Measurements from ENCODE around the gene PACRG.

The PACRG gene

DNA sequence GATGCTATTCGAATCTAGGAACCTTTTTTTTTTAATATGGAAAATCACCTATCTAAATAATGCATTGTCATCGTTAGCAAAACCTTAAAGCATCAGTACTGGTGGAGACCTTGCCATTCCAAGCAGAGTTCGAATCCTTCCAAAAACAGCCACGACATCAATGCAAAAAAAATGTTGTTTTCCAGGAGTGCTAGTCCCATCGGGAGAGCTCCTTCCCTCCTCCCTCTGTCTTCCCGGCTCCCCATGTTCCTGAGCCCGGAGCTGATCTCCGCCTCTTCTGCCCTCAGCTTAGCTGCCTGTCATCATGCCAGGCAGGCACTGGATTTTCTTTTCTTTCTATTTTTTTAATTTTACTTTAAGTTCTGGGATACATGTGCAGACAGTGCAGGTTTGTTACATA, 533.1 kb downstream of the PACRG start:
- DNase-seq (ENCODE audit: low read depth): no peak
- no peak for TF ChIP-seq CTCF (IDR thresholded peaks at IDR 0.05; ENCODE audit: insufficient read depth, low read depth, low read length, missing control alignments)
- H3K4me3 ChIP-seq (ENCODE audit: low read length): no peak overlapping the region

DNA sequence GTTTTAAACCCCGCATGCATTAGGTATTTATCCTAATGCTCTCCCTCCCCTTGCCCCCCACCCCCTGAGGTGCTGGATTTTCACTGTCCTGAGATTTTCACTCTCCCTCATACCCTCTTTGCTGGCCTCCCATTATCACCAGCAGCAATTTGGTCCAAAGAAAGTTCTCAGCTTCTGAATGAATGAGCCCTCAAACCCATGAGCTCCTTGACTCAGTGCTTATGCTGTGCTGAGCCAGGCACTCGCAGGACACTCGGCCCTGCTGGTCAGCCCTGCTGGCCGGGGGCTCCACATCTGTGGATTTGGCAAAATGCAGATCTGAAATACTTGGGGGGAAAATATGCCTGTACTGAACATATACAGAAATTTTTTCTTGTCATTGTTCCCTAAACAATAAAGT, 533.6 kb downstream of the PACRG start:
- no peak for DNase-seq (ENCODE audit: low read depth)
- TF ChIP-seq CTCF (IDR thresholded peaks at IDR 0.05; ENCODE audit: insufficient read depth, low read depth, low read length, missing control alignments): no peak
- no peak overlapping the region for H3K4me3 ChIP-seq (ENCODE audit: low read length)

- no peak overlapping the region for H3K4me3 ChIP-seq (ENCODE audit: low read length)
- no peak for DNase-seq (ENCODE audit: low read depth)
- no peak for TF ChIP-seq CTCF (IDR thresholded peaks at IDR 0.05; ENCODE audit: insufficient read depth, low read depth, low read length, missing control alignments)
Observed at GRCh38 chr6:163262080-163262479, 534.3 kb downstream of the PACRG start.

- no peak for TF ChIP-seq CTCF (IDR thresholded peaks at IDR 0.05; ENCODE audit: insufficient read depth, low read depth, low read length, missing control alignments)
- no peak for DNase-seq (ENCODE audit: low read depth)
- no peak overlapping the region for H3K4me3 ChIP-seq (ENCODE audit: low read length)
Observed at GRCh38 chr6:163263196-163263595, 535.4 kb downstream of the PACRG start.

DNA sequence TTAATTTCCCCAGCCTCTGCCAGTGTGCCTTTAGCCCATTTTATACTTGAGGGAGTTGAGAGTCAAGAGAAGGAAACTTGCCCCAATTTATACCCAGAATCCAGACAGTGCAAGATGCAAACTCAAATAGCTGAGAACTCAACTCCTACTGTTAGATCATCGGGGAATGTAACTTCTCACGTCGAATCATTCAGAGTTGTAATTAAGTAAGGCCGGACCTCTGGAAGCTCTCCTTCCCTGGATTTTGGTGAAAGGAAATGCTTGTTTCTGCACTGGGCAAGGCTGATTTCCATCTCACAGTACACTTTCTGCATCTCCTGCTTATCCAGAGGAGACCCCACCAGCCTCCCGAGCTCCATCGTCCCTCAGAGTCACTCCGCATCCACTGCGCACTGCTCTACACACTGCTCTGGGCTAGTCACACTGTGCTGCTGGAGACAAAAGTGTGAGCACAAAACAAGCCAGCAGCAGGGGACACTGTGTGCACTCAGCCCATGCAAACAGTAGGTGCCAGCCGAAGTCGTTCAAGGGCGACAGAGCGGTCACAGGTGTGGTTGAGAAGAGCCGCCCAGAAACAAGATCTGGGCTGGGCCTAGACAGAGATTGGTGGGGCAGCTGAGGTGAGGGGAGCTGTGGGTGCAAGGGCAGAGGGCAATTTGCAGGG, 536.4 kb downstream of the PACRG start:
- H3K4me3 ChIP-seq (ENCODE audit: low read length): no peak overlapping the region
- no peak for TF ChIP-seq CTCF (IDR thresholded peaks at IDR 0.05; ENCODE audit: insufficient read depth, low read depth, low read length, missing control alignments)
- DNase-seq (ENCODE audit: low read depth): no peak

DNA sequence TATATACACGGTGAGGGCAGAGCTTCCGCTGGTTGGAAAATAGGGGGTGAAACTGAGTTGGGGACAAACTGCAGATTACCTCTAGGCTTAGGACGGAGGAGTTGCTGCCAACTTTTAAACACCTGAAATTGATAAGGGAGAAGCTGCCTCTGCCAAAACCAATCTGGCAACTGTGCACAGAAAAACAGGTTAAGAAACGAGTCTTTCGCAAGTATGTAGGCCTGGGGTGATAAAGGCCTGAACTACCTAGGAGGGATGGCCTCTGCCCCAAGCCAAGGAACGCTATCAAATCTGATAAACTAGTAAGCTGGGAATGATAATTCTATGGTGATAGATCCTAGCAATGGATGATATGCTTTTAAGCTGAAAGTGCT, 536.9 kb downstream of the PACRG start:
- TF ChIP-seq CTCF (IDR thresholded peaks at IDR 0.05; ENCODE audit: insufficient read depth, low read depth, low read length, missing control alignments): no peak

DNA sequence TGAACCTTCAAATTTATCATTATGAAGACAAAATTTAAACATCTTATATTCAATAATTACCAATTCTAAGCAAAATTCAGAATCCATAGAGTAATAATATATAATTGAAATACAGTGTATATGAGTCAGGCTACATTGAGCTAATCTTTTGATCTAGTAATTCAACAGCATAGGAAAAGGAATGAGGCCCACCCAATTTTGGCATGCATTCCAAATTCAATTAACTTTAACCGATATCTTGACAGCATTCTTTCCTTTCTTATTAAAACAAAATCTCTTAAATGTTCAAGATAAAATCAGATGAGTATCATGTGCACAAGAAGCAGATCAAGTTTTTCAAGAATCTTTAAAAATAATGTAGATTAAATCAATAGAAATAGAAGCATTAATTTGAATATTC, 553.9 kb downstream of the PACRG start:
- H3K4me3 ChIP-seq (ENCODE audit: low read length): no peak overlapping the region
- no peak for DNase-seq (ENCODE audit: low read depth)
- TF ChIP-seq CTCF (IDR thresholded peaks at IDR 0.05; ENCODE audit: insufficient read depth, low read depth, low read length, missing control alignments): no peak

More for the DNA sequence above, 536.9 kb downstream of the PACRG start:
- no peak for DNase-seq (ENCODE audit: low read depth)
- H3K4me3 ChIP-seq (ENCODE audit: low read length): no peak overlapping the region
